ENCODE results near the gene RPUSD4. TPM values are rescaled to one million over a fixed set of nuclear protein-coding genes. Genes with fewer than 3 reads are reported as not detected.
A peak's percentile ranks its signal among the peaks of the same experiment; 100 is the strongest.

The RPUSD4 gene
- total RNA-seq, 4 donors from 2014 or later: 11.1 to 20.3 (median 12.6) TPM

DNA sequence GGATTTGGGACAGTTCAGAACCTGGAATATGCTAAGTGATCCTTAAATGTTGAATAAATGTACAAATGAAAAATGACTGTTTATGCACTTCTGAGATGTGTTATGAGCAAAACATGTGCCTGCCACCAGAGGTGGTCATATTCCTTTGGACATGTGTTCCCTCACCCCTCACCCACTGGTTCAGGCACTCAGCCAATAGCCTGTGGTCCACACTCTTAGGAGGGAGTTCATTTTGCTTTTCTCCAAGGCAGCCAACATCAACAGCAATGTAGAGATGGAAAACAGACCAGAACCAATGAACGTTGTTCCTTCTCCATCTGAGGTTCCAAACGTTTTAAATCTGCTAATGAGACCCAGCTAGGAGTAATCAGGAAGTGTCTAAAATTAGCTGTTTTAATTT is 44.0 kb downstream of the RPUSD4 start:
- no peak overlapping the region for H3K27ac ChIP-seq
- no peak for TF ChIP-seq POLR2A (IDR thresholded peaks at IDR 0.05)
- TF ChIP-seq CTCF (IDR thresholded peaks at IDR 0.05): no peak
- no peak for DNase-seq
- peaks cover 13% of the 10 kb centered on the region for H3K27me3 ChIP-seq
- no peaks in the 10 kb centered on the region for H3K36me3 ChIP-seq
- in situ Hi-C loops (cut with MboI; ENCODE audit: low pct_ligation_motif_present in 1 of 4, low pct_unique_long_range_greater_than_20kb in 1 of 4, low sequenced_read_pairs in 3 of 4) (no loop called here), intact Hi-C loops (cut with DNase I; ENCODE audit: low total_unique reads) (no loop called here)
- H3K9me3 ChIP-seq: no peaks in the 10 kb centered on the region
- no peak overlapping the region for H3K4me3 ChIP-seq
- WGBS, 2 donors (ENCODE audit: low coverage in 1 of 2): 20 to 34% methylated on average over 2 of the region's 2 CpGs
- H3K4me1 ChIP-seq: peaks cover 3 to 20% (median 5%) of the 10 kb centered on the region in 4 donors

DNA sequence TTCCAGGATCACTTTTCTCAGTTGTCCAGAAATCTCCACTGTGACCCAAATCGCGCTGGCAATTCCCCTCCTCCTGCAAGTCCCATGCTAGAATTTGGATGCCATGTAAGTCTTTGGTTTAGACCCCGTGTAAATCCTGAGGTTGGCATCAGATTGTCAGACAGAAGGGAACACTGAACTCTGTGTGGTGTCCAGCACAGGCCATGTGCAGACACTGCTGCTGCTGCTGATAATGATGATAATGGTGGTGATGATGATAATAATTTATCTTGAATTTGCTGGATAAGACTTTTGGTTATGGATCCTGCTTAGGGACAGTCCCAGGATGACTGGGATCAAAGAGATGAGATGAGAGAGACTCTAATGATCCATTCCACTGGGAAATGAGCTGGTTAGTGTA is 45.0 kb downstream of the RPUSD4 start:
- in situ Hi-C loops (cut with MboI; ENCODE audit: low pct_ligation_motif_present in 1 of 4, low pct_unique_long_range_greater_than_20kb in 1 of 4, low sequenced_read_pairs in 3 of 4): no loop called here
- WGBS, 2 donors (ENCODE audit: low coverage in 1 of 2): 80 to 94% methylated on average over 1 to 3 of the region's 3 CpGs
- no peak overlapping the region for H3K4me3 ChIP-seq

GRCh38 chr11:126165757-126166156 is 45.7 kb downstream of the RPUSD4 start:
- peak; percentile 58 for DNase-seq
- 69% methylated on average over 9 of the region's 10 CpGs; no CpG with 5 or more reads in 1 of the 2 donors for WGBS, 2 donors (ENCODE audit: low coverage in 1 of 2)
- TF ChIP-seq EP300 (IDR thresholded peaks at IDR 0.05; ENCODE audit: low read depth): no peak
- peak; percentile 30 to 70 (median 48) for TF ChIP-seq POLR2AphosphoS5 (IDR thresholded peaks at IDR 0.05)
- TF ChIP-seq POLR2A (IDR thresholded peaks at IDR 0.05): no peak
- TF ChIP-seq CTCF (IDR thresholded peaks at IDR 0.05): no peak
- Histone ChIP-seq H3K27me3 (peaks cover 13% of the 10 kb centered on the region), H3K4me3 (no peak overlapping the region), H3K36me3 (no peaks in the 10 kb centered on the region), H3K27ac (peak overlapping the region in 3 of 4 donors; percentile 44 to 73 (median 69)), H3K9me3 (no peaks in the 10 kb centered on the region), H3K4me1 (peaks cover 3 to 20% (median 6%) of the 10 kb centered on the region in 4 donors)
- intact Hi-C loops (cut with DNase I; ENCODE audit: low total_unique reads): no loop called here
- in situ Hi-C loops (cut with MboI; ENCODE audit: low pct_ligation_motif_present in 1 of 4, low pct_unique_long_range_greater_than_20kb in 1 of 4, low sequenced_read_pairs in 3 of 4): no loop called here

More for the DNA sequence above, 45.0 kb downstream of the RPUSD4 start:
- intact Hi-C loops (cut with DNase I; ENCODE audit: low total_unique reads): no loop called here
- H3K4me1 ChIP-seq: peaks cover 3 to 20% (median 6%) of the 10 kb centered on the region in 4 donors
- H3K27me3 ChIP-seq: peaks cover 13% of the 10 kb centered on the region
- H3K9me3 ChIP-seq: no peaks in the 10 kb centered on the region
- no peak for TF ChIP-seq POLR2A (IDR thresholded peaks at IDR 0.05)
- no peak for TF ChIP-seq EP300 (IDR thresholded peaks at IDR 0.05; ENCODE audit: low read depth)
- TF ChIP-seq CTCF (IDR thresholded peaks at IDR 0.05): no peak
- TF ChIP-seq POLR2AphosphoS5 (IDR thresholded peaks at IDR 0.05): no peak
- peak overlapping the region in 2 of 4 donors; percentile 69 to 73 for H3K27ac ChIP-seq
- H3K36me3 ChIP-seq: no peaks in the 10 kb centered on the region
- no peak for DNase-seq

DNA sequence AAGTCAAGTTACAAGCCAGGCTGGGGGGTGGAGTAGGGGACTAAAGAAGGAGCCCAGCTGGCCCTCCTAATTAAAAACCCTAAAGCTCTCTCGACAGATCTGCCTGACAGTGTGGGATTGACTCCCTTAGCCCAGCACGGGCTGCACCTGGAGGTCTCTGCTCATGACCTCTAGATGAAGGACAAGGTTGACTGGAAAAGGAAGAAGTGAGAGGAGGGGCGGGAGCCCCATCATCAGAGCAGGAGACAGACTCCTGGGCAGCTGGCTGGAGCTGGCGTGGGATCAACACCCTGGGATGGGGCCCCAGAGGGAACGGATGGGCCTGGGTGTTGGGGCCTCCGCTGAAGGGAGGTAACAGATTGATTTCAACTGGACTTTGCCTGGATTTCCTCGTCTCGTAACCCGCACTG is 46.1 kb downstream of the RPUSD4 start:
- no peaks in the 10 kb centered on the region for H3K36me3 ChIP-seq
- WGBS, 2 donors (ENCODE audit: low coverage in 1 of 2): 58% methylated on average over 9 of the region's 9 CpGs; no CpG with 5 or more reads in 1 of the 2 donors
- no peak overlapping the region for H3K4me3 ChIP-seq
- no peak for DNase-seq
- peaks cover 3 to 20% (median 6%) of the 10 kb centered on the region in 4 donors for H3K4me1 ChIP-seq
- peak overlapping the region in 3 of 4 donors; percentile 44 to 73 (median 69) for H3K27ac ChIP-seq
- TF ChIP-seq CTCF (IDR thresholded peaks at IDR 0.05): no peak
- no peak for TF ChIP-seq EP300 (IDR thresholded peaks at IDR 0.05; ENCODE audit: low read depth)
- intact Hi-C loops (cut with DNase I; ENCODE audit: low total_unique reads) (no loop called here), in situ Hi-C loops (cut with MboI; ENCODE audit: low pct_ligation_motif_present in 1 of 4, low pct_unique_long_range_greater_than_20kb in 1 of 4, low sequenced_read_pairs in 3 of 4) (no loop called here)
- H3K27me3 ChIP-seq: peaks cover 13% of the 10 kb centered on the region
- H3K9me3 ChIP-seq: no peaks in the 10 kb centered on the region

All from transverse colon (tissue), 4 donors.